Non-pigmented ciliary epithelial cell (primary cell): ENCODE data around the gene POLRMT.
"Not testable (repeated sequence)": the region's sequence is repeated elsewhere in the genome, so short reads cannot be mapped to it uniquely, and the experiment has no call there.

Experiments used
- DNase-seq: peaks from one replicate; pipeline ENCODE4 v3.0.0-alpha.2; 2010; ENCODE audit warnings: low read depth

POLRMT gene

GRCh38 chr19:626566-626965, 6.8 kb downstream of the POLRMT start:
- DNase-seq = not testable (repeated sequence)

GRCh38 chr19:625257-625656, 8.1 kb downstream of the POLRMT start:
- no peak for DNase-seq

GRCh38 chr19:624433-625109, 8.8 kb downstream of the POLRMT start:
- DNase-seq = no peak

- peak; percentile 83 for DNase-seq
These were observed 9.4 kb downstream of the POLRMT start for GRCh38 chr19:623974-624373.

- DNase-seq = no peak
These were observed 10.0 kb downstream of the POLRMT start for GRCh38 chr19:623175-623916.

- DNase-seq = no peak
These were observed 10.7 kb downstream of the POLRMT start for GRCh38 chr19:622666-623065.

- DNase-seq = no peak
These were observed 11.5 kb downstream of the POLRMT start for GRCh38 chr19:621819-622218.

GRCh38 chr19:621191-621590, 12.1 kb downstream of the POLRMT start:
- DNase-seq = not testable (repeated sequence)

- no peak for DNase-seq
These were observed 13.0 kb downstream of the POLRMT start for GRCh38 chr19:620166-620862.

- DNase-seq = no peak
These were observed 13.9 kb downstream of the POLRMT start for GRCh38 chr19:619286-620002.

GRCh38 chr19:618674-619285, 14.6 kb downstream of the POLRMT start:
- no peak for DNase-seq

- DNase-seq = no peak
These were observed 15.1 kb downstream of the POLRMT start for GRCh38 chr19:618247-618619.

- no peak for DNase-seq
These were observed 15.6 kb downstream of the POLRMT start for GRCh38 chr19:617551-618246.

GRCh38 chr19:616747-617526, 16.4 kb downstream of the POLRMT start:
- no peak for DNase-seq

- DNase-seq = no peak
These were observed 17.2 kb downstream of the POLRMT start for GRCh38 chr19:616062-616700.

GRCh38 chr19:615619-616018, 17.7 kb downstream of the POLRMT start:
- no peak for DNase-seq

GRCh38 chr19:613732-614567, 19.4 kb downstream of the POLRMT start:
- DNase-seq = no peak

- no peak for DNase-seq
These were observed 20.4 kb downstream of the POLRMT start for GRCh38 chr19:612941-613340.

- DNase-seq = peak; percentile 96
These were observed 21.9 kb downstream of the POLRMT start for GRCh38 chr19:611481-611868.
